ENCODE data around the gene EIF1B. TPM values are rescaled to one million over a fixed set of nuclear protein-coding genes. Genes with fewer than 3 reads are reported as not detected.

EIF1B gene
- total RNA-seq, 2 experiments from 2014 or later, result 47.0 to 49.2 TPM

DNA sequence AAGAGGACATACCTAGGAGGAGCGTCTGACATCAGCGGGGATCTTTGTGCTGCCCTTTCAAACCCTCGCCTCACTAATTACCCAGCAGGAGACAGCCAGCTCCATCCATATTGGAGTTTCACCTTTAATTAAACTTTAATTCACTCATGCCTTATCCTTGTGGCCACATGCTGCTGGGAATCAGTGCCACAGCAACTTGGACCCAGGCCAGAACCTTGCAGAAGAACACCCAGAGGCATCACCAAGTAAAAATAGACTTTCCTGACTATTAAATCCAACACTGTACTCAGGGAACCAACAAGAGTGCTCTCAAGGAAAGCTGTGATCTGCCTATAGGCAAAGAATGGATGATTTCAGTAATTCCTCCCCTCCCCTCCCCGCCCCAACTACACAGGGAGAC lies 23.9 kb downstream of the EIF1B start:
- H3K4me3 Mint-ChIP-seq, result no peak overlapping the region
- intact Hi-C loops (cut with micrococcal nuclease), result loop anchor here (10.0 kb wide), 2 partner anchors 641 to 1761 kb away; partner anchors contain the start of gene TRAK1
- no peaks in the 10 kb centered on the region for H3K9me3 Mint-ChIP-seq
- H3K4me1 Mint-ChIP-seq (ENCODE audit: low read depth), result peaks cover 11% of the 10 kb centered on the region
- H3K27ac Mint-ChIP-seq, result no peak overlapping the region
- no peaks in the 10 kb centered on the region for H3K27me3 Mint-ChIP-seq (ENCODE audit: low read depth)
- CTCF ChIA-PET, result interaction anchor here (0.6 to 1.4 kb wide), 3 partner anchors 16 to 31 kb away, joined by 4 to 7 read pairs (median 5); no protein-coding TSS in a partner anchor
- no peak for DNase-seq
- H3K36me3 Mint-ChIP-seq (ENCODE audit: low read depth), result no peaks in the 10 kb centered on the region

DNA sequence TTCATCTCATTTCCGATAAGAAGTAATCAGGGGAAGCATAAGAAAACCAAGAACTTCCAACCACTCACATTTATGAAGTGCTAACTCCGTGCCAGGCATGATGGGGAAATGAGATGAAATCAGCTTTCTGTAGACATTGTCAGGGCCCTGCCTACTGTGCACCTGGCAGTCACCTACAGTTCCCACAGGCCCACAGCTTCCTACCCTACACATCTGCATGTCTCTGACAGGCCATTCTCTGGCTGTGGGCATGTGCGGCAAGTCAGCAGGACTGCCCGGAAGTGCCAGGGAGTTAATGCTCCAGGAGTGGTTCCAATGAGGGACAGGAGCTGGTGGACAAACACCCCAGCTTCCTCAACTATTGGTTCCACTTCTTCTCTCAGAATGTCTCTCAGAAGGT lies 24.3 kb downstream of the EIF1B start:
- no peak for DNase-seq
- Mint-ChIP-seq H3K4me3 (no peak overlapping the region), H3K36me3 (ENCODE audit: low read depth) (no peaks in the 10 kb centered on the region), H3K4me1 (ENCODE audit: low read depth) (peaks cover 11% of the 10 kb centered on the region), H3K27ac (no peak overlapping the region), H3K27me3 (ENCODE audit: low read depth) (no peaks in the 10 kb centered on the region), H3K9me3 (no peaks in the 10 kb centered on the region)
- CTCF ChIA-PET, result interaction anchor here (0.6 to 1.4 kb wide), 3 partner anchors 16 to 31 kb away, joined by 4 to 7 read pairs (median 5); no protein-coding TSS in a partner anchor
- intact Hi-C loops (cut with micrococcal nuclease), result loop anchor here (10.0 kb wide), 2 partner anchors 641 to 1761 kb away; partner anchors contain the start of gene TRAK1

DNA sequence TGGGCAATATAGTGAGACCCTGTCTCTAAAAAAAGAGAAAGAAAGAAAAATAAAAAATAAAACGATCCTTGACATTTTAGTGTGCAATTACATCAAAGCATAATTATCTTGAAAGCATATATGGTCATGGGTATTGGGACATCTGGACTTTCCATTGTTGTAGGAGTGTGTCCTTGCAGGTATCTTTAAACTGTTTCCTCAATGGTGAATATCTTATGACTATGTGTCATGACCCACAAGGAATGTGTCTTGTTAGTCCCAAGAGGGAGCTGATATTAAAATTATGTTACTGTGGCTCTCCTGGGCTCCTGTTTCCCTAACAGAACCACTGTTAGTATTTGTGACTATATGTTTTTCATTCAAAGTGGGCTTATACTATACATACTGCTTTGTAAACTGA lies 26.6 kb downstream of the EIF1B start:
- DNase-seq, result no peak
- H3K4me1 Mint-ChIP-seq (ENCODE audit: low read depth), result peaks cover 11% of the 10 kb centered on the region
- no peaks in the 10 kb centered on the region for H3K27me3 Mint-ChIP-seq (ENCODE audit: low read depth)
- H3K27ac Mint-ChIP-seq, result no peak overlapping the region
- no peak overlapping the region for H3K4me3 Mint-ChIP-seq
- H3K9me3 Mint-ChIP-seq, result no peaks in the 10 kb centered on the region
- no peaks in the 10 kb centered on the region for H3K36me3 Mint-ChIP-seq (ENCODE audit: low read depth)
- intact Hi-C loops (cut with micrococcal nuclease), result loop anchor here (10.0 kb wide), 2 partner anchors 639 to 1759 kb away; partner anchors contain the start of gene TRAK1
- CTCF ChIA-PET, result interaction anchor here (1.0 kb wide), 1 partner anchor 8 kb away, joined by 3 read pairs; no protein-coding TSS in a partner anchor

DNA sequence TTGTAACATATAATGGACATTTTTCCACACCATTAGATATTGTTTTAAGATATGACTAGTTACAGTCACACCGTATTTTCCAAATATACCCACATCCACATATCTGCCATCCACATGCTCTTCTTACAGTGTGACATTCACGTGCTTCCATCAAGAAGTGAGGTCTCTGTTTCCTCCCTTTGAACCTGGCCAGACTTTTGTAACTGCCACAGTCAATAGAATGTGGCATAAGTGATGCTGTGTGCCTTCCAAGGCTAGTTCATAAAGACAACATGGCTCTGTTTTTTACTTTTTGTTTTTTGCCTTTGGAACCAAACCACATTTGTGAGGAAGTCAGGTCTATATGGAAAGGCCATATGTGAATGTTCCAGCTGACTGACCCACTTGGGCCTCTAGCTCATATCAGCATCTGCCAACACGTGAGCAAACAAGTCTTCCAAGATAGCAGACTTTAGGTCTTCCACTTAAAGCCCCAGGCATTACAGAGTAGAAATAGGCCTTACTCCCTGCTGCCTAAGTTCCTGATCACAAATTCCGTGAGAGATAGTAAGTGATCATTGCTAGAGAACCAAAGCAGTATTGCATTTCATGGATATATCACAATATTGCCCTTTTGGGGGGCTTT lies 27.1 kb downstream of the EIF1B start:
- CTCF ChIA-PET, result interaction anchor here (0.6 to 1.0 kb wide), 2 partner anchors 8 to 11 kb away, joined by 3 read pairs; no protein-coding TSS in a partner anchor
- Mint-ChIP-seq H3K9me3 (no peaks in the 10 kb centered on the region), H3K4me1 (ENCODE audit: low read depth) (peaks cover 11% of the 10 kb centered on the region), H3K4me3 (no peak overlapping the region), H3K27me3 (ENCODE audit: low read depth) (no peaks in the 10 kb centered on the region), H3K36me3 (ENCODE audit: low read depth) (no peaks in the 10 kb centered on the region), H3K27ac (no peak overlapping the region)
- intact Hi-C loops (cut with micrococcal nuclease), result loop anchor here (1.0 to 10.0 kb wide), 8 partner anchors 27 to 1758 kb away; partner anchors contain the start of genes EIF1B, RPL14, TRAK1 and ZNF621
- no peak for DNase-seq

DNA sequence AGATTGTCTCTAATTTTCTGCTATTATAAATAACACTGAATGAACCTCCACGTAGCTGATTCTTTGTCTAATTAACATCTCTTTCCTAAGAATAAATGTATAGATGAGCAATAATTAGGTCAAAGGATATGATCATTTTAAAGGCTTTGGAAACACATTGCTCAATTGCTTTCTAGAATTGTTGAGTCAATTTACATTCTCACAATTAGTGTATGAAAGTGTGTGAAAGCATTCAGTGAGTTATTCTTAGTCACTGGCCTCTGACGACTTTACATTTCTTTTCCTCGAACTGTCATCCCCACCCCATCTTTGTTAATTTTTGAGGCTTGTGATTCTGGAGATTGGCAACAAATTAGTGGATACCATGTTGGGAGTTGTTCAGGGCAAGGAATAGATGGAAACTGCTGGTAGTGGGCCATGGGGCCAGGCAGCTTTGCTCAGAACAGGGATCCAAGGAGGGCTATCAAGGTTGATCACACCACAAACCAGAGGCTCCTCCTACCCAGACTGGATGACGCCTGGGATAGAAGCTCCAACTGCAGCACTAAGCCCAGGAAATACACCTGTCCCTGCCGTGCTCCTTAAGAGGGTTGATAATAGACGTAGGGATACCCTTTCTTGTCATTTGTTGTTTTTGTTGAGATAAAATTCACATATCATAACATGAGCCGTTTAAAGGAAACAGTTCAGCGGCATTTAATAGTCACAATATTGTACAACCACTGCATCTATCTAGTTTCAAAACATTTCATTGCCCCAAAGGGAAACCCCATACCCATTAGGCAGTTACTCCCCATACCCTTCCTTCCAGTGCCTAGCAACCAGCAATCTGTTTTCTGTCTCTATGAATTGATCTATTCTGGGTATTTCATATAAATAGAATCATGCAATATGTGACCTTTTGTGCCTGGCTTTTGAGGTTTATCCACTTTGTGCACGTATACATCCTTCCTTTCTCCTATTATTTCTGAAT lies 27.9 kb downstream of the EIF1B start:
- intact Hi-C loops (cut with micrococcal nuclease), result loop anchor here (1.0 to 10.0 kb wide), 8 partner anchors 28 to 1757 kb away; partner anchors contain the start of genes EIF1B, RPL14, TRAK1 and ZNF621
- CTCF ChIA-PET, result interaction anchor here (0.6 kb wide), 1 partner anchor 10 kb away, joined by 3 read pairs; no protein-coding TSS in a partner anchor
- no peak overlapping the region for H3K4me3 Mint-ChIP-seq

DNA sequence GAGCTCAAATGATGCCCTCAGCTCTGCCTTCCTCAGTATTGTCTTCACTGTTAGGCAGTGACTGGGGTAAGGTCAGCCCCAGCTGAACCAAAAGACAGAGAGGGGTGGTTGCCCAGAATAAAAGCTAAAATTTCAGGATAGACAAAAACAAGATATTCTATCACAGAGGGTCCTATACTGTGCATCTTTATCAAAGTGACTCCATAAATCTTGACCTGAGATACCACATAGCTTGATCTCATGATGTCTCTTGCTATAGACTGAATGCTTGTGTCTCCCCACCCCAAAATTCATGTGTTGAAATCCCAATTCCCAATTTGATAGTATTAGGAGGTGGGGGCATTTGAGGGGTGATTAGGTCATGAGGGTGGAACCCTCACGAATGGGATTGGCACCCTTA lies 30.4 kb downstream of the EIF1B start:
- no peaks in the 10 kb centered on the region for H3K9me3 Mint-ChIP-seq
- CTCF ChIA-PET, result interaction anchor here (0.5 kb wide), 1 partner anchor 99 kb away, joined by 4 read pairs; no protein-coding TSS in a partner anchor
- no peak overlapping the region for H3K4me3 Mint-ChIP-seq
- no peaks in the 10 kb centered on the region for H3K27me3 Mint-ChIP-seq (ENCODE audit: low read depth)
- H3K4me1 Mint-ChIP-seq (ENCODE audit: low read depth), result peaks cover 11% of the 10 kb centered on the region
- intact Hi-C loops (cut with micrococcal nuclease), result loop anchor here (10.0 kb wide), 2 partner anchors 635 to 1755 kb away; partner anchors contain the start of gene TRAK1
- DNase-seq, result no peak
- H3K27ac Mint-ChIP-seq, result no peak overlapping the region
- H3K36me3 Mint-ChIP-seq (ENCODE audit: low read depth), result no peaks in the 10 kb centered on the region

More for the DNA sequence above, 27.9 kb downstream of the EIF1B start:
- Mint-ChIP-seq H3K36me3 (ENCODE audit: low read depth) (no peaks in the 10 kb centered on the region), H3K4me1 (ENCODE audit: low read depth) (peaks cover 11% of the 10 kb centered on the region), H3K27me3 (ENCODE audit: low read depth) (no peaks in the 10 kb centered on the region), H3K27ac (no peak overlapping the region), H3K9me3 (no peaks in the 10 kb centered on the region)
- no peak for DNase-seq

DNA sequence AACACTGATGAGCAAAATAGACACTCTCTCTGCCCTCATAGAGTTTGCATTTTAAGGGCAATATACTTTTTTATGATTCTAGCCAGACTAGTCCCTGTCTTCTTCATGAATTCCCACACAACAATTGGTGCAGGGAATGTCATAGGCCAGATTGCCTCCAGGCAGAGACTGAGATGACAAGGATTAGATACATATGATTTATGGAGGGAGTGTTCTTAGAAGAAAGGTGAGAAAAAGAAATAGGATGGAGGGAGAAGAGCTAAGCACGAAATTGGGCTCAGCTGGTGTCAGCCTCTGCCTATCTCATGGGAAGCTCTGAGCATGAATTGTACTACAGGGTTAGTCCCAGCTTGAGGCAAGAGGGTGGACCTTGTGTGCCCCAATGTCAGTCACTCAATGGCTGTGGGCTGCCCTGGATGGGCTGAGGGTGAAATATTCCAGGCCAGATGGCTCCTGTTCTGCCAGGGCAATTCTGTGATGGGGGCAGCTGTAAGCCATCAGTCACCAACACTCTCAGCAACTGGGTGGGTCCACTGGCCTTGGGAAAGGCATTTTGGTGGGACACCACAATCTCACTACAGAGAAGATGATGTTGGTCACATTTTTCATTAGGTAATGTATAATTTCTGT lies 31.1 kb downstream of the EIF1B start:
- CTCF ChIA-PET, result no interaction called here
- no peak overlapping the region for H3K27ac Mint-ChIP-seq
- no peaks in the 10 kb centered on the region for H3K27me3 Mint-ChIP-seq (ENCODE audit: low read depth)
- no peak for DNase-seq
- intact Hi-C loops (cut with micrococcal nuclease), result no loop called here
- peaks cover 11% of the 10 kb centered on the region for H3K4me1 Mint-ChIP-seq (ENCODE audit: low read depth)
- H3K4me3 Mint-ChIP-seq, result no peak overlapping the region
- H3K36me3 Mint-ChIP-seq (ENCODE audit: low read depth), result peaks cover 1% of the 10 kb centered on the region
- no peaks in the 10 kb centered on the region for H3K9me3 Mint-ChIP-seq

DNA sequence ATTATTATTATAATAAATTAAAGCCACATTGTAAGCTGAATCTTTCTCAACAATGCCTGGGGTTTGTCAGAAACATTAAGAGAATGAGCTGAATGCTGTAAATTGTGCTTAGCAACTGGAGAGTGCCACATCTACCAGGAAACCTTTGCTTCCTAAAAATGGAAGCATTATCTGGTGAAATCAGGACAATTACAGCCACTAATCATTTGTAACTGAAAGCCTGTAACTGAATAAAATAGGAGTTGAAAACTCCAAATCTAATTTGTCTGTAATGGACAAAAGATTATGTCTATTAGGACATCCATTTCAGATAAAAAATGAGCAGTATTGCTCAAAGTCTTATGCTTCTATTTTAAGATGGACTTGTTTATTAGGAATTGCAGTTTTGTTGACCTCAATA lies 32.2 kb downstream of the EIF1B start:
- intact Hi-C loops (cut with micrococcal nuclease), result no loop called here
- CTCF ChIA-PET, result interaction anchor here (0.6 kb wide), 1 partner anchor 76 kb away, joined by 3 read pairs; no protein-coding TSS in a partner anchor
- no peak for DNase-seq
- H3K27me3 Mint-ChIP-seq (ENCODE audit: low read depth), result no peaks in the 10 kb centered on the region
- H3K9me3 Mint-ChIP-seq, result no peaks in the 10 kb centered on the region
- peaks cover 10% of the 10 kb centered on the region for H3K4me1 Mint-ChIP-seq (ENCODE audit: low read depth)
- H3K4me3 Mint-ChIP-seq, result no peak overlapping the region
- no peak overlapping the region for H3K27ac Mint-ChIP-seq
- peaks cover 1% of the 10 kb centered on the region for H3K36me3 Mint-ChIP-seq (ENCODE audit: low read depth)

DNA sequence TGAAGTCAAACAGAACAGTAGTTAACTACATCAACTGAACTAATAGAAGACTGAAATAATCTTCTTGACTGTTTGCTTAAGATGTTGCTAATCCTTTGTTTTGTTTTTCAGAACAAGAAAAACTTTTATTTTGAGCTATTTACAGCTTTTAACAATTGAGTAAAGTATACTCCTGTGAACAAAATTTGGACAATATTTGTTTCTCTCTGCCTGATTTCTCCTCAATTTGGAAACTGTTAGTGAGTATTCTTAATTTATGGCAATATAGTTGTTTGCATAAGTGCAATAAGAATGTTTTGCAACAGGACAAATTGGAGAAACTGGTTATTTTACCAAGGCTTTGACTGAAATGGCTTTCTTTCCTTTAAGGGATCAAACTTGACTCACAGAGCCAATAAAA lies 41.0 kb downstream of the EIF1B start:
- DNase-seq, result no peak
- Mint-ChIP-seq H3K27ac (no peak overlapping the region), H3K9me3 (peaks cover 13% of the 10 kb centered on the region), H3K27me3 (ENCODE audit: low read depth) (peaks cover 13% of the 10 kb centered on the region), H3K36me3 (ENCODE audit: low read depth) (peaks cover 4% of the 10 kb centered on the region), H3K4me3 (no peak overlapping the region), H3K4me1 (ENCODE audit: low read depth) (no peaks in the 10 kb centered on the region)
- intact Hi-C loops (cut with micrococcal nuclease), result no loop called here
- CTCF ChIA-PET, result no interaction called here

DNA sequence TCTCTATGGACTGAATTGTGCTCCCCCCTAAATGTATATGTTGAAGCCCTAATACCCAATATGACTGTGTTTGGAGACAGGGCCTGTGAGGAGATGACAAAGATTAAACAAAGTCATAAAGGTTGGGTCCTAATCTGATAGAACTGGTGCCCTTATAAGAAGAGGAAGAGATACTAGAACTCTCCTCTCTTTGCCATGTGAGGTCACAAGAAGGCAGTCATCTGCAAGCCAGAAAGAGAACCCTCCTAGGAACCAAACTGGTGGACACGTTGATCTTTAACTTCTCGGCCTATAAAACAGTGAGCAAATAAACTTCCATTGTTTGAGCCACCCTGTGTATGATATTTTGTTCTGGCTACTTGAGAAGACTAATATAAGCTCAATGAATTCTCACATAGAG lies 45.9 kb downstream of the EIF1B start:
- intact Hi-C loops (cut with micrococcal nuclease), result no loop called here
- peaks cover 10% of the 10 kb centered on the region for H3K9me3 Mint-ChIP-seq
- CTCF ChIA-PET, result no interaction called here
- no peak overlapping the region for H3K4me3 Mint-ChIP-seq
- no peak overlapping the region for H3K27ac Mint-ChIP-seq
- H3K36me3 Mint-ChIP-seq (ENCODE audit: low read depth), result no peaks in the 10 kb centered on the region
- no peaks in the 10 kb centered on the region for H3K4me1 Mint-ChIP-seq (ENCODE audit: low read depth)
- no peak for DNase-seq
- peaks cover 16% of the 10 kb centered on the region for H3K27me3 Mint-ChIP-seq (ENCODE audit: low read depth)

DNA sequence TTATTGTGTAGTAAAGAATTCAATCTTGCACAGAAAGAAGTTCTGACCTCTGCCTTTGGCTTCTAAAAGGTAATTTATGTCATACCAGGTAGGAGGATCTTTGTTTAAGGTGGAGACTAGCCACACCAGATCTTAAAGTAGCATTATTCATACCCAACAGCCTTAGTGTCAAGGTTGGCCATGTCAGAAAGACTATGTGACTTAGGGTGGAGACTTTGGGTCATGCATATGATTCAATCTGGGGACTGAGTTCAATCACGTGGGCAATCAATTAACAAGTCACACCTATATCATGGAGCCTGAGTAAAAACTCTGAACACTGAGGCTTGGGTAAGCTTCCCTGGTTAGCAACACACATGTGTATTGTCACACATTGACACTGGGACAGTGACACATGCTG lies 48.9 kb downstream of the EIF1B start:
- CTCF ChIA-PET, result no interaction called here
- Mint-ChIP-seq H3K9me3 (peaks cover 3% of the 10 kb centered on the region), H3K27me3 (ENCODE audit: low read depth) (peaks cover 12% of the 10 kb centered on the region), H3K4me3 (no peak overlapping the region), H3K27ac (no peak overlapping the region), H3K4me1 (ENCODE audit: low read depth) (no peaks in the 10 kb centered on the region), H3K36me3 (ENCODE audit: low read depth) (no peaks in the 10 kb centered on the region)
- intact Hi-C loops (cut with micrococcal nuclease), result no loop called here
- DNase-seq, result no peak
